ENCODE data around the gene EYA2.
"Not testable (repeated sequence)": the region's sequence is repeated elsewhere in the genome, so short reads cannot be mapped to it uniquely, and the experiment has no call there.

The EYA2 gene

GRCh38 chr20:47175493-47175892 lies 280.9 kb downstream of the EYA2 start:
- TF ChIP-seq CTCF (conservative IDR thresholded peaks at IDR 0.05; ENCODE audit: low read depth, low read length), result no peak

GRCh38 chr20:47176217-47176616 lies 281.6 kb downstream of the EYA2 start:
- DNase-seq (ENCODE audit: low read depth); H3K4me3 ChIP-seq (ENCODE audit: low read depth, low read length): not testable (repeated sequence)

More at GRCh38 chr20:47175493-47175892, 280.9 kb downstream of the EYA2 start:
- no peak for DNase-seq (ENCODE audit: low read depth)
- H3K4me3 ChIP-seq (ENCODE audit: low read depth, low read length), result no peak overlapping the region

GRCh38 chr20:47178277-47178676 lies 283.6 kb downstream of the EYA2 start:
- H3K4me3 ChIP-seq (ENCODE audit: low read depth, low read length), result no peak overlapping the region
- DNase-seq (ENCODE audit: low read depth), result no peak
- no peak for TF ChIP-seq CTCF (conservative IDR thresholded peaks at IDR 0.05; ENCODE audit: low read depth, low read length)

- no peak for DNase-seq (ENCODE audit: low read depth)
- no peak for TF ChIP-seq CTCF (conservative IDR thresholded peaks at IDR 0.05; ENCODE audit: low read depth, low read length)
Observed at GRCh38 chr20:47178851-47179250, 284.2 kb downstream of the EYA2 start.

GRCh38 chr20:47179267-47179666 lies 284.6 kb downstream of the EYA2 start:
- TF ChIP-seq CTCF (conservative IDR thresholded peaks at IDR 0.05; ENCODE audit: low read depth, low read length), result no peak
- DNase-seq (ENCODE audit: low read depth), result no peak
- no peak overlapping the region for H3K4me3 ChIP-seq (ENCODE audit: low read depth, low read length)

More at GRCh38 chr20:47178851-47179250, 284.2 kb downstream of the EYA2 start:
- no peak overlapping the region for H3K4me3 ChIP-seq (ENCODE audit: low read depth, low read length)

GRCh38 chr20:47181056-47181862 lies 286.6 kb downstream of the EYA2 start:
- no peak overlapping the region for H3K4me3 ChIP-seq (ENCODE audit: low read depth, low read length)
- no peak for TF ChIP-seq CTCF (conservative IDR thresholded peaks at IDR 0.05; ENCODE audit: low read depth, low read length)
- peak; percentile 85 for DNase-seq (ENCODE audit: low read depth)

- DNase-seq (ENCODE audit: low read depth), result no peak
- no peak for TF ChIP-seq CTCF (conservative IDR thresholded peaks at IDR 0.05; ENCODE audit: low read depth, low read length)
- no peak overlapping the region for H3K4me3 ChIP-seq (ENCODE audit: low read depth, low read length)
Observed at GRCh38 chr20:47183367-47183766, 288.7 kb downstream of the EYA2 start.
